ENCODE results near the gene IRF7.
A peak's percentile ranks its signal among the peaks of the same experiment; 100 is the strongest.
"Not testable (repeated sequence)": the region's sequence is repeated elsewhere in the genome, so short reads cannot be mapped to it uniquely, and the experiment has no call there.

IRF7 gene

DNA sequence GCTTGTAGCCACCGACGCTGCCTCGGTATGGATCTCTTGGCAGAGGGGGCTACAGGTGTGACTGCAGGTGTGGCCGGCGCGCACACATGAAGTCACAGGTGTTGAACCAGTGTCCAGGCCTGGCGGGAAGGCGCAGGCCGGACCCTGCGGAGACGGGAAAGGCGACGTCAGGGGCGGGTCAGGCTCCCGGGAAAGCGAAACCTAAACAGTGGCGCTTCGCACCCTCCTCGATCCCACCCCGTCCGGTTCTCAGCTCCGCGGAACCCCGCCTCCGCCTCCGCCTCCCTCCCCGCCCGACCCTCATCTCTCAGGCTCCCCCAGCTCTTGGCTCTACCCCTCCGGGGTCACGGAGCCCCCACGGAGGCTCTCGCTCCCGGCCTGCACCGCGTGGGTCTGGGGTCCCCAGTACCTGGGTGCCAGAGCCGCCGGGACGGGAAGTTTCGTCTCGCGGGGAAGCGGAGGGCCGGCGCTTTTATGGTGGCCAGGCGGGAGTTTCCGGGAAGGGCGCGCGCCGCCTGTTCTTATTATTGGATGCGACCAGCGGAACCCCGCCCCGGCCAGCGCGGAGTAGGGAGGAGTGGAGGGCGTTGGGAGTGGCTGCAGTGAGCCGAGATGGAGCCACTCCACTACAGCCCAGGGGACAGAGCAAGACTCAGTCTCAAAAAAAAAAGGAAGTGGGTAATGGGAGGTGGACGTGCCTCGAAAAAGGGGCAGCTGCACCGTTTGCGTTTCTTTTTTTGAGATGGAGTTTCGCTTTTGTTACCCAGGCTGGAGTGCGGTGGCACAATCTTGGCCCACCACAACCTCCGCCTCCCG lies at the start of gene IRF7:
TSS of gene IRF7 (minus strand) at position 447 of the 816 bp plus-strand sequence. CDS start 586 bp downstream, outside the sequence.
- DNase-seq (ENCODE audit: low read depth) = peak; percentile 52

DNA sequence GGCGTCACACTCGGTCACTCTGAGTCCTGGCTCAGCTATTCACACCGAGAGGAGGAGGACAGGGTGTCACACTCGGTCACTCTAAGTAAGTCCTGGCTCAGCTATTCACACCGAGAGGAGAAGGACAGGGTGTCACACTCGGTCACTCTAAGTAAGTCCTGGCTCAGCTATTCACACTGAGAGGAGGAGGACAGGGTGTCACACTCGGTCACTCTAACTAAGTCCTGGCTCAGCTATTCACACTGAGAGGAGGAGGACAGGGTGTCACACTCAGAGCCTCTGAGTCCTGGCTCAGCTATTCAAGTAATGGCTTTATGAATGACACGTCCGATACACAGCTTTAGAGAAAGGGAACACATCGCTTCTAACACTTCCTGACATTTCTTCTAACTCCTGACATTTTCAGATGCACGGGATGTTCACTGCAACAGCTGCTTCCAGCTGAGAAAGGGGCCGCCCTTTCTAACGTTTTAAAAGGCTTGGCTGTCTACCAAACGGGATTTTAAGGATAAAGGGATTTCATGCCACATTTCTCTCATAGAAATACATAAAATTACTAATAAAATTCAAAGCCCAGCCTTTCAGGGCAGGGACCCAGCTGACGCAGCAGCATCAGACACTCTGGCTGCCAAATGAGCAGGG lies 49.4 kb upstream of the IRF7 start:
- DNase-seq (ENCODE audit: low read depth) = no peak

DNA sequence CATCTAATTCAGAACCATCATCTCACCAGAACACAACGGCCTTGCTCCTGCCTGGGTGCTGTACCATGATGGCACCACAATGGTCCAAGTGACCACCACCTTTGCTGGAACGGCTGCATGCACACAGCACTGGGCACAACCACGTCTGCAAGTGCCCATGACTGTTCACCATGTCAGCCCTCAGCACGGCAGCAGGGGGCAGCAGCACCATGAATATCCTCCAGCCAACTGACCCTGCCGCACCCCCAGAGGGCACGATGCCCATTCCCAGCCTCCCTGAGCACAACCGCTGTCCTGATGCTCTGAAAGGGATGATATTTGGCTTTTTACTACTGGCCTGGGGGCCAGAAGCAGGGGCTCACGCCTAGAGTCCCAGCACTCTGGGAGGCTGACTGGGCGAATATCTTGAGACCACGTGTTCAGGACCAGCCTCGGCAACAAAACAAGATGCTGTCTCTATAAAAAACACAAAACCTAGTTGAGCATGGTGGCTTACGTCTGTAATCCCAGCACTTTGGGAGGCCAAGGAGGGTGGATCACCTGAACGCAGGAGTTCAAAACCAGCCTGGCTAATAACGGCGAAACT lies 47.0 kb upstream of the IRF7 start:
- no peak for DNase-seq (ENCODE audit: low read depth)

DNA sequence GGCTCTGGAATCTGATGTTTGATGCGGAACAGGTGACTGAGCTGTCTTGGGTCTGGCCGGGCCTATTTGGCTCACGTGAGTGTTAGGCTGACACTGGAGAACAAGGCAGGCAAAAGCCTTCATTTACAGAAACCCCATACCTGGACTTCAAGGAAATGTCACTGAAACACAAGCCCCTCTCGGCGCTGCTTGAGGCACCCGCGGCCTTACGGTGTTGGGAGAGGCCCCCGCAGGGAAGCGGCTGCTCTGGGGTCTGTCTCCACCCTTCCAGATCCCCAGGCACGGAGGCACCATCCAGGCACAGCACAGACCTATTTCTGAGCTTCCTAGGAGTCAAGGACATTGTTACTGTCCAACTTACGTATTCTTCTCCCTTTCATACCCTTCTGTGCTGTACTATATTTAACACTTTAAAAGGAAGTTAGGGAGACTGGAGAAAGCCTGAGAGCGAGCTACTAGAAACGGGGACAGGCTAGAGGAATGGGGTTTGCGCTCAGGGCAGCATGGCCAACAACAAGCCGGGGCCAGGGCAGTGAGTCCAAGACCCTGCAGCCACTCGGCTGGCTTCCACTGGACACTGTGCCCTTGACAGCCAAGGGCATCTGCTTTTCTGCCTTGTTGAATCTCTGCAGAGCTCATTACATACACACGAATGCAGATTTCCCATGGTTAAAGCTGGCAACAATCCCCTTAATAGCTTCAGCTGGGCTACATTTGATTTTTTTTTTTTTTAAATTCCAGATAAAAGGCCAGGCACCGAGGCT lies 45.1 kb upstream of the IRF7 start:
- DNase-seq (ENCODE audit: low read depth) = no peak

DNA sequence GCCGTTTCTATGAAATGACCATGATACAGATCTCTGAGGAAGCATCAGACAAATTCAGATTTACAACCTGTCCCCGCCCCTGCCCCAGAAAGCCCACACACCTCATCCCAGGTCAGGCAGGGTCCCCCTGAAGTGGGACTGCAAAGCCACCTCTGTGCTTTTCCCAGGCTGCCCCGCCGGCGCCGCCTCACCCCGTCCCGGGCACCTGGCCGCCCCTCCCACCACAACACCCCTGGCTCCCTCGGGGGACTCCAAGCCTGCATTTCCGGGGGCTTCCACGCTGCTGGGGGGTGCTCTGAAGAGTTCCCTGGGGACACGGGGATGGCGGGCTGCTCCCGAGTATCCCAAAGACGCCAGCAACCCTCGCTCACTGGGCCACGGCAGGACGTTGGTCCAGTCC lies 44.5 kb upstream of the IRF7 start:
- DNase-seq (ENCODE audit: low read depth) = no peak

DNA sequence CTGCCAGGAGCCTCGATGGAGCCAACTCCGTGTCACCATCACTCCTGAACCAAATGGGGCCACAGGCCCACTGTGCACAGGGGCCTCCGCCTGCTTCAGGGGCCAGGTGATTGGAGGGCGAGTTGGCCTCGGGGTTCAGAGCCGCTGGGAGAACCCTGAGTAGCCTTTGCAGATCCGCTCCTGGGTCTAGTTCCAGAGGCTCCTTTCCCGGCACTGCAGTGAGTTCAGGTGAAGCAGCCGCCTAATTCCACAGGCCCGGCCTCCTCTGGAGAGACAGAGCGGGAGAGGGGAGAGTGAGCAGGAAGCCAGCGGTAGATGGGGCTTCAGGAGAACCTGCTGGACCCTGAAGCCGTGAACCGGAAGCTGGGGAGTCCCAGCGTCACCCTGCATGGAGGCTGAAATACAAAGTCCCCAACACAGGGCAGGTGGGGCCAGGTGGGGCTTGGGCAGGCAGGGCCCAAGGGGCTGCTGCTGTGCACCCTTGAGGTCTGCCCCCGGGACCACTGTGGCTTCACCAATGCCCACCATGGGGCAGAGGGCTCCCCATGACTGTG lies 43.9 kb upstream of the IRF7 start:
- DNase-seq (ENCODE audit: low read depth) = no peak

DNA sequence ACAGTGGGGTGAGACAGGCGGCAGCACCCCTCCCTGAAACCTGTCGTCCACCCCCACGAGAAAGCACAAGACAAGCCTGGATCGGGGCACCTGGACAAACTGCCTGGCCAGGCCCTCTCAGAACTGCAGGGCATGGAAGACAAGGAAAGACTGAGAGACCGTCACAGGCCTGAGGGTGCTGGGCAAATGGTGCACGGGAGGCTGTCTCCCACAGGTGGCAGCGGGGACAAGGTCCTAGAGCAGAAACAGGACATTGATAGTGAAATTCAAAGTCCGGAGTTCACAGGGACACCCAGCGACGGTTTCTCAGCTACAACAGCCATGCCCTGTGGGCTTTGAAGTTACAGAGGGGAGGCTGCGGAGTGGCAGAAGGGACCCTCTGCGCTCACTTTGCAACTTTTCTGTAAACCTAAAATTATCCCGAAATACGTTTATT lies 42.0 kb upstream of the IRF7 start:
- DNase-seq (ENCODE audit: low read depth) = no peak

DNA sequence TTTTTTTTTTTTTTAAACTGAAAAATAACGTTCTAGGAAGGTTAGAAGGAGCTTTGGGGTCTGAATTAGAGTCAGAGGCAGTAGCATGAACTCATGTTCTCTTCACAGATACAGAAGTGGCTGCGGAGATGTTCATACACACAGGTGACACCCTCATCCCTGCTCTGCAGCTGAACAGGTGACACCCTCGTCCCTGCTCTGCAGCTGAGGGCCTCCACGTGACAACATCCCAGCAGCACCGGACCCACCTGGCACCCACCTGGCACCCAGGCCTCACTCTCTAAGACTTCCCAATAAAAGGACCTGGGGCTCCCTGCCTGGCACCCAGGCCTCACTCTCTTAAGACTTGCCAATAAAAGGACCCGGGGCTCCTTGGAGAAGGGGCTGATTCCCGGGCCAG lies 41.1 kb upstream of the IRF7 start:
- no peak for DNase-seq (ENCODE audit: low read depth)

DNA sequence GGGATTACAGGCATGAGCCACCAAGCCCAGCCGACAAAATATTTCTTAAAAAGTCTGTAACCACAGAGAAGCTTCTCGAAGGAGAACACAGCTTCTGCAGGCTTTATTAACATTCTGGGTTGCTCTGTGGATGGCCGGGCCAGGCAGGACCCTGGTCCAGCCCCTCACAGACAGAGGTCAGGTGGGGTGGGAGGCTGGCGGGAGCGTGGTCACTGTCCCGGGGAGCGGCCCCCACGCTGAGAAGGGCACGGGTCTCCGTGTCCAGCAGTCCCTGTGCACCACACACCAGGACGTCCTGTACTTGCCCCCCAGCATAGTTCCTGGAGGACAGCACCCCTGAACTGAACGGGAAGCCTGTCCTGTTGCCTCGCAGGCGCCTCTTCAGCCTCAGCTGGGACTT lies 40.7 kb upstream of the IRF7 start:
- no peak for DNase-seq (ENCODE audit: low read depth)

DNA sequence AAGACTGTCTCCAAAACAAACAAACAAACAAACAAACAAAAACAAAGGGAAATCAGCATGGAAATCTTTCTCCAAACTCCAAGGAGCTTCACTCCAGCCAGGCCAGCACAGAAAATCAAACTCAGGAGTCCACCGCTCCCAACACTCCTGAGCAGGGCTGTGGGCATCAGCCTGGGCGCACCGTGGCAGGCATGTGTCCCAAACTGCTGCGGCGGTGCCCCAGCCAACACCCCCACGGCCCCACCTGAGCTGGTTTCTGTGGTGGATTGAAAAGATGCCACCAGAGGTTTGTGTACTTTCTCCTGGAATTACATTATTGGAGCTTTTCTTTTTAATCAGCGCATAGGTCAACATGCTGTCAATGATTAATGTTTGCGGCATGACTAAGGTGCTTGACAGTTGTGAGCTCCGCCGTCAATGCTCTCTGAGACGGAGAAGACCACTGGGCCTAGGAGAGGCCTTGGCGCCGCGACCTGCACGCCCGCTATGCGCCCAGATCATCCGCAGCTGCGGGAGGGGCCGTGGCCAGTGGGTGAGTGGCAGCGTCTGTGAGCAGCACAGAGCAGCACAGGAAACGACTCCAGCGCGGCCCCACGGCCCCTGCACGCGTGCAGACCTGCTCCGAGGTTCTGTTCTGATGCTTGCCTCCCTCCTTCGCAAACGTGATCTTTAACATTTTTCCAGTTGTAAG lies 39.4 kb upstream of the IRF7 start:
- no peak for DNase-seq (ENCODE audit: low read depth)

DNA sequence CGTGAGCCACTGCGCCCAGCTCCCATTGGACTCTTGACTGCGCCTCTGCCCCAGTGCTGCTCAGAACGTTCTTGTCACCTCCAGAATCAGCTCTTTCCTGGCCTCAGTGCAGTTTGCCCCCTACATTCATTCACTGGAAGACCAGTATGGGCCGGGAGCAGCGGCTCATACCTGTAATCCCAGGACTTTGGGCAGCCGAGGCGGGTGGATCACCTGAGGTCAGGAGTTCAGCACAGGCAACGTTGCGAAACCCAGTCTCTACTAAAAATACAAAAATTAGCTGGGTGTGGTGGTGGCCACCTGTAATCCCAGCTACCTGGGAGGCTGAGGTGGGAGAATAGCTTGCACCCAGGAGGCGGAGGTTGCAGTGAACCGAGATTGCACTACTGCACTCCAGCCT lies 38.7 kb upstream of the IRF7 start:
- not testable (repeated sequence) for DNase-seq (ENCODE audit: low read depth)

DNA sequence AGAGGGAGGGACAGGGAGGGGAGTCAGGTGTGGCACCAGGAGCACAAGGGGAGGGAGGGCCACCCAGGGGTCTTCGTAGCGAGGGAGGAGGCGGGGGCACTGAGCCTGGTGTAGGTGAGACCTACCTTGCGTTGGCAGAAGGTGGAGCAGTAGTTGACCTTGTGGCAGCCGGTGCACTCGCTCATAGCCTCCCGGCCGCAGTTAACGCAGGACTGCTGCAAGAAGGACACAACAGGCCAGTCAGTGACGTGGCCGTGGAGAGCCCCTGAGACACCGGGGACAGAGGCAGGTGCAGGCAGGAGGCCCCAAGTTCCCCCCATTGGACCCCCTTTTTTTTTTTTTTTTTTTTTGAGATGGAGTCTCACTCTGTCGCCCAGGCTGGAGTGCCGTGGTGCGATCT lies 38.1 kb upstream of the IRF7 start:
- DNase-seq (ENCODE audit: low read depth) = no peak

DNA sequence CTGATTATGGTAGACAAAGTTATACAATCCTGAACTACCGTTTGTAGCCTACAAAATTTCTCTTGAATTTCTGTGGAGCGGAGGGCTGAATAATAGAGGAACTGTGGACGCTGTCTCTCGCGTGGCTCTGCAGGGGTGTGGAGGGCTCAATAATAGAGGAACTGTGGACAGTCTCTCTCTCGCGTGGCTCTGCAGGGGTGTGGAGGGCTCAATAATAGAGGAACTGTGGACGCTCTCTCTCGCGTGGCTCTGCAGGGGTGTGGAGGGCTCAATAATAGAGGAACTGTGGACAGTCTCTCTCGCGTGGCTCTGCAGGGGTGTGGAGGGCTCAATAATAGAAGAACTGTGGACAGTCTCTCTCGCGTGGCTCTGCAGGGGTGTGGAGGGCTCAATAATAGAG lies 37.4 kb upstream of the IRF7 start:
- not testable (repeated sequence) for DNase-seq (ENCODE audit: low read depth)

DNA sequence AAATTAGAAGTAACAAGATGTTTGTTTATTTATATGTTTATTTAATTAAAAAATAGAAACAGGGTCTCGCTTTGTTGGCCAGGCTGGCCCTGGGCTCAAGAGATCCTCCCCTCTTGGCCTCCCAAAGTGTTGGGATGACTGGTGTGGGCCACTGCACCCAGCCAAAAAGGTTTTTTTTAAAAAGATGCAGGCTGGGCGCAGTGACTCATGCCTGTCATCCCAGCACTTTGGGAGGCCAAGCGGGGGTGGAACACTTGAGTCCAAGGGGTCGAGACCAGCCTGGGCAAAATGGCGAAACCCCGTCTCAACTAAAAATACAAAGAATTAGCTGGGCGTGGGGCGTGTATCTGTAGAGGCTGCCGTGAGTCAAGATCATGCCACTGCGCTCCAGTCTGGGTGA lies 34.7 kb upstream of the IRF7 start:
- no peak for DNase-seq (ENCODE audit: low read depth)

DNA sequence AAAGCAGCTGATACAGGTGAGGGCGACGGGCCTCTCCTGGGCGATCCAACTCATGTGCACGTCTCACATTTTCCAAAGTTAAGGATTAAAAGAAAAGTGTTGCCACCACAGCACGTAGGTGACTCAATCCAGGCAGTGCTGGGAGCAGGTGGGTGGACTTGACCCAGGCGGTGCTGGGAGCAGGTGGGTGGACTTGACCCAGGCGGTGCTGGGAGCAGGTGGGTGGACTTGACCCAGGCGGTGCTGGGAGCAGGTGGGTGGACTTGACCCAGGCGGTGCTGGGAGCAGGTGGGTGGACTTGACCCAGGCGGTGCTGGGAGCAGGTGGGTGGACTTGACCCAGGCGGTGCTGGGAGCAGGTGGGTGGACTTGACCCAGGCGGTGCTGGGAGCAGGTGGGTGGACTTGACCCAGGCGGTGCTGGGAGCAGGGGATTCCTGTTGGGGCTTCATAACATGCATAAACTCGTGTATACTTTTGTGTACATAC lies 32.0 kb upstream of the IRF7 start:
- DNase-seq (ENCODE audit: low read depth) = not testable (repeated sequence)

DNA sequence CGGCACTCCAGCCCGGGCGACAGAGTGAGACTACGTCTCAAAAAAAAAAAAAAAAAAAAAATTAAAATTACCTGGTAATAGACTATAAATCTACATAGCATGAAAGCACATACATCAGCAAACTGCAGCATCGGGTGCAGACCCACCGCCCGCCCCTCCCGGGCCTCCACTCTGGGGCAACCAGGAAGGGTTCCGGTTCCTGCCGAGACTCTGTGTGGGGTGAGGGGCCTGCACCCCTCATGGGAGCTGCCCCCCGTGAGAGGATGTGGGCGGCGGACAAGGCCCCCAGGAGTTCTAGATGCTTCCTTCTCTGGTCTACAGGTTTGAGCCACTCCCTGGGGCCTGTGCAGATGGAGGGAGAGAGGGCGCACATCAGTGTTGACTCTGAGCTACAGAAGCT lies 30.5 kb upstream of the IRF7 start:
- DNase-seq (ENCODE audit: low read depth) = no peak

DNA sequence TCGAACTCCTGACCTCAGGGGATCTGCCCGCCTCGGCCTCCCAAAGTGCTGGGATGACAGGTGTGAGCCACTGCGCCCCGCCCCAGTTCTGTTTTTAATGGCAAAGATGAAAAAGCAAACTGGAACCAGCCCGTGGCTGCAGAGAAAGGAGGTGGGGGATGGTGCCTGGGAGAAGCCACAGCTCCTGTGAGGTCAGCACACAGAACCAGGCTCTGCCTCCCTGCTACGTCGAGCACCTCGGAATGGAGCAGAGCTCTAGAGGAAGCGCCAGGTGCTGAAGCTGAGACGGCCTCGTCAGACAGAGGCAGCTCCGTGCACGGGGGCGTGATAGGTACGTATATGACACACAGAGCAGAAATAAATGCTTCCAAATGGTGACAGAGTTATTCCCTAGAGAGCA lies 29.8 kb upstream of the IRF7 start:
- no peak for DNase-seq (ENCODE audit: low read depth)

DNA sequence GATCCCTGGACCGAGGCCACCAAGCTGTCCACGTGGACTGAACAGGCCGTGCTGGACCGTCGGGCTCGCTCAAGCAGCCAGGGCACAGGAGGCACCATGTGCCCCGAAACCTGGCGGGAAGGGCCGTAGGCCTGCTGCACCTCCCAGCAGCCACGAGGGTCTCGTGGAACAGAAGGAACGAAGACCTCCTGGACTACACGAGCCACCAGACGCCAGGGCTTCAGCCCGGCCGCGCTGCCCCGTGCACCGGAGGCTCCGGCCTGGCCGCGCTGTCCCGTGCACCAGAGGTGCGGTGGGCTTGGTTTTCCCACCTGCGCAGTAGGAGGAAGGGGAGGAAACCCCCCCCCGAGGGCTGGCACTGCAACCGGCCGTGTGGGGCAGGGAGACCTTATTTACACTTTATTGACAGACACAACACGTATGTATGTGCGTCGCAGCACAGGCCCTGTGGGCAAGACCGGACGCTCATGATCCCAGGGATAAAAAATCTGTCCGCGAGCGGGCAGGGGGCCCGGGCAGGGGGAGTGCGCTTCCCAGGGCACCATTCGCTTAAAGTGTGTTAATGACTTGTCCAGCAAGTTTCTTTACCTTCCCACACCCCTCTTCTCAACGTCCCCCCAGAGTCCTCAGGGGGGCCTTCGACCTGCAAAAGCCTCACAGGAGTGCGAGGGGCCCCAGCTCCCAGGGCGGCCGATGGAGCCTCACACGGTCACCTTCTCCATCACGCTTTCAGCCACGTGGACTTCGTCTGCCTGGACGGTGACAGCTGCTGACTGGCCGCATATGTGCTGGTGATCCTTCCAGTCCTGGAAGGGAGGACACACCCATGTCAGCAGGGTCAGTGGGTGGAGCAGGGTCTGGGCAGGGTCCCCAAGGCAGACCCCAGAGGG lies 28.3 kb upstream of the IRF7 start:
- no peak for DNase-seq (ENCODE audit: low read depth)

DNA sequence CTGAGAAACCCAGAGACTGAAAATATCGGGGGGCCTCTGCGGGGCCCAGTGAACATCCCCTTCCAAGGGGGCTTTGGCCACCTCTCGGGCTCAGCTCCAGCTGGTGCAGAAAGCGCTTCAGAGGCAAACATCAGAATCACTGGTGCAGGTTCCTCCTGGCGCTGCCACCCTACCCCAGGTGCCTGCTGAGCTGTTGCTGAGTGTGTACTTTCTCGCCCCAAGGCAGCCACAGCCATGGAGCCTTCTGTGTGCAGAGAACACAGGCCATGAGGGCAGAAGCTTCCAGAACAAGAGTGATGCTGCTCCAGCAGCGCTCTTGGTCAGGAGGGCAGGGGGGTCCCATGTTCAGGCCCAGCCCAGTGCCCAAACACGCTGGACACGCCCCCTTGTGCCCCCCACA lies 27.6 kb upstream of the IRF7 start:
- no peak for DNase-seq (ENCODE audit: low read depth)

DNA sequence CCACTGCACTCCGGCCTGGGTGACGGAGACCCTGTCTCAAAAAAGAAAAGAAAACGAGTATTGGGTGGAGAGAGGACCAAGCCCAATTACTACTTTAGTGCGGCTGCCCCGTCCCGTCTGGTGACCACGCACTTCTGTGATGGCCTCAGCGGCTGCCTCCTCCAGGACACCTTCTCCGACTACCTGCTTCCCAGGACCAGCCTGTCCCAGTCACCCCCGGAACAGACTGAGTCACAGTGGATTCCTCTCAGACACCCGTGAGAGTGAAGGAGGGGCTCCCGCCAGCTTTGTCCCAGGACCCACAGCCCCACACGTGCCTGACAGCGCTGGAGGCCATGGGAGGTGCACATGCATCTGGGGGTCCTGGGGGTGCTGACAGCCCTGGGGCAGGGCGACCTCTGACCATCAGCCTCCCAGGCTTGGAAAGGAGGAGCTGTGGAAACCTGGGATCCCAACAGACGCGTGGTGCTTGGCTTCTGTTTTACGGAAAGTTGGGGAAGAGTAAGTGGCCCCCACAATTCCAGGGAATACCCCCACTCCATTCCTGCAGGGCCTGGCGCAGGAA lies 26.1 kb upstream of the IRF7 start:
- DNase-seq (ENCODE audit: low read depth) = no peak

All from CMK (cell line).